ENCODE data around the gene BFSP2. TPM values are rescaled to one million over a fixed set of nuclear protein-coding genes. Genes with fewer than 3 reads are reported as not detected.

The BFSP2 gene
- total RNA-seq, 1 donor from 2014 or later, result not detected

DNA sequence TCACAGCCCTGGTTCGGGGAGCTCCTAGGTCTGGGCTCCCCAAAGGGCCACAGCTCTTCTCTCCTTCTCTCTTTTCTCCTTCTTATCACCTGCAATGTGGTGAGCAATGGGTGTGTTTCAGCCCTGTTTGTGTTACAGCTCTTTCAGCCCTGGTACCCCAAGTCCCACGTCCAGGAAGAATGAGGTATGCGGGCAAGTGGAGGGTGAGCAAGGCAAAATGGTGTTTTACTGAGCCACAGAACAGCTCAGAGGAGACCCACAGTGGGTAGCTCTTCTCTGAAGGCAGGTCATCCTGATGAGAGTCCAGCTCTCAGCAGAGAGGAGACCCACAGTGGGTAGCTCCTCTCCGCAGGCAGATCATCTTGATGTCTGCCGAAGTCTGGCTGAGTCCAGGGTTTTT, 86.8 kb downstream of the BFSP2 start:
- H3K4me3 Mint-ChIP-seq (ENCODE audit: unreplicated experiment), result peak overlapping the region; percentile 59
- no peak overlapping the region for H3K27ac Mint-ChIP-seq (ENCODE audit: unreplicated experiment)
- H3K9me3 Mint-ChIP-seq (ENCODE audit: unreplicated experiment), result no peaks in the 10 kb centered on the region
- TF ChIP-seq, protein P1, sequence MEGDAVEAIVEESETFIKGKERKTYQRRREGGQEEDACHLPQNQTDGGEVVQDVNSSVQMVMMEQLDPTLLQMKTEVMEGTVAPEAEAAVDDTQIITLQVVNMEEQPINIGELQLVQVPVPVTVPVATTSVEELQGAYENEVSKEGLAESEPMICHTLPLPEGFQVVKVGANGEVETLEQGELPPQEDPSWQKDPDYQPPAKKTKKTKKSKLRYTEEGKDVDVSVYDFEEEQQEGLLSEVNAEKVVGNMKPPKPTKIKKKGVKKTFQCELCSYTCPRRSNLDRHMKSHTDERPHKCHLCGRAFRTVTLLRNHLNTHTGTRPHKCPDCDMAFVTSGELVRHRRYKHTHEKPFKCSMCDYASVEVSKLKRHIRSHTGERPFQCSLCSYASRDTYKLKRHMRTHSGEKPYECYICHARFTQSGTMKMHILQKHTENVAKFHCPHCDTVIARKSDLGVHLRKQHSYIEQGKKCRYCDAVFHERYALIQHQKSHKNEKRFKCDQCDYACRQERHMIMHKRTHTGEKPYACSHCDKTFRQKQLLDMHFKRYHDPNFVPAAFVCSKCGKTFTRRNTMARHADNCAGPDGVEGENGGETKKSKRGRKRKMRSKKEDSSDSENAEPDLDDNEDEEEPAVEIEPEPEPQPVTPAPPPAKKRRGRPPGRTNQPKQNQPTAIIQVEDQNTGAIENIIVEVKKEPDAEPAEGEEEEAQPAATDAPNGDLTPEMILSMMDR (IDR thresholded peaks at IDR 0.05; ENCODE audit: unreplicated experiment), result no peak
- peaks cover 8% of the 10 kb centered on the region for H3K36me3 Mint-ChIP-seq (ENCODE audit: low read depth, unreplicated experiment)
- H3K27me3 Mint-ChIP-seq (ENCODE audit: unreplicated experiment), result no peaks in the 10 kb centered on the region
- H3K4me1 Mint-ChIP-seq (ENCODE audit: unreplicated experiment), result no peaks in the 10 kb centered on the region
- no peak for DNase-seq (ENCODE audit: low spot score)

DNA sequence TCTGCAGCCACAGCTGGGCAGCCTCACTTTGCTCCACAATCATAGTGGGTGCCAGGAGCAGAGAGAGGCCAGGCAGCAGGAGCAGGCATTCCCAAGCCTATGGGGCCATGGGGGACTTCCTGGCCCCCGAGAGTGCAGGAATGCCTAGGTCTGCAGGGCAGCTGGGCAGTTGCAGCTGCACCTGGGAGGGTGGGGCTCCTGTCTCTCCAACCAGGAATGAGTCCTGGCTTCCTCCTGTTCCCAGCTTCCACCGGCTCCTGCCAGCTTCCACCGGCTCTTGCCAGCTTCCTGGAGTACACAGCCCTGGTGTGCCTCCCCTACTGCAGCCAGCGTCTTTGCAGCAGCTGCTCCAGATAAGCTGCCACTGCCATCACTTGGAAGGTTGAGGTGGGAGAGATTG, 87.3 kb downstream of the BFSP2 start:
- Mint-ChIP-seq H3K27ac (ENCODE audit: unreplicated experiment) (no peak overlapping the region), H3K4me1 (ENCODE audit: unreplicated experiment) (no peaks in the 10 kb centered on the region), H3K4me3 (ENCODE audit: unreplicated experiment) (no peak overlapping the region), H3K9me3 (ENCODE audit: unreplicated experiment) (no peaks in the 10 kb centered on the region), H3K27me3 (ENCODE audit: unreplicated experiment) (peaks cover 3% of the 10 kb centered on the region), H3K36me3 (ENCODE audit: low read depth, unreplicated experiment) (peaks cover 8% of the 10 kb centered on the region)
- TF ChIP-seq, protein P1 (IDR thresholded peaks at IDR 0.05; ENCODE audit: unreplicated experiment), result no peak
- no peak for DNase-seq (ENCODE audit: low spot score)

DNA sequence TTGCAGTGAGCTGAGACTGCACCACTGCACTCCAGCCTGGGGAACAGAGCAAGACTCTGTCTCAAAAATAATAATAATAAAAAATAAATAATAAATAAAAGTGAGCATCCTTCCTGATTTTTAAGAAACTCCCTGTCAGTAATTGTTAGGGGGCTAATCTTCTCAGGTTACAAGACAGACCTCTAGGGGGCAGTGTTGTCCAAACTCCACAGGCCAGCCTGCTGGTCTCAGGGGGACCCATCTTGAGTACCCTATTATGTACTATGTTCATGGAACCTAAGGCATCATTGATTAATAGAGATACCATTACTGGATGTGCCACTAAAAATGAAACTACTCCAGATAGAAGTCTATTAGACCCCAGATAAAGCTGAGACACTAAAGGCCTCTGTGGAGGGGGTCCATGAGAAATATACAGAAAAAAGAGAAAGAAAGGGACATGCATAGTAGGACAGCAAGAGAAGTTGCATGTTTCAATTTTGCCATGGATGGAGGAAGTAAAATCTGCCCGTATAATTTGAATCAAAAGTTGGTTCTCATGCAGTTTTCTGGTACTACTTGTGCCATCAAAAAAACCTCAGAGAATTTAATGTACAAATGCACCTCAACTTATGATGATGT, 88.2 kb downstream of the BFSP2 start:
- no peak overlapping the region for H3K27ac Mint-ChIP-seq (ENCODE audit: unreplicated experiment)
- no peaks in the 10 kb centered on the region for H3K9me3 Mint-ChIP-seq (ENCODE audit: unreplicated experiment)
- peaks cover 2% of the 10 kb centered on the region for H3K4me1 Mint-ChIP-seq (ENCODE audit: unreplicated experiment)
- no peak overlapping the region for H3K4me3 Mint-ChIP-seq (ENCODE audit: unreplicated experiment)
- TF ChIP-seq, protein P1 (IDR thresholded peaks at IDR 0.05; ENCODE audit: unreplicated experiment), result peak; percentile 49
- peaks cover 3% of the 10 kb centered on the region for H3K27me3 Mint-ChIP-seq (ENCODE audit: unreplicated experiment)
- peaks cover 8% of the 10 kb centered on the region for H3K36me3 Mint-ChIP-seq (ENCODE audit: low read depth, unreplicated experiment)
- DNase-seq (ENCODE audit: low spot score), result no peak

DNA sequence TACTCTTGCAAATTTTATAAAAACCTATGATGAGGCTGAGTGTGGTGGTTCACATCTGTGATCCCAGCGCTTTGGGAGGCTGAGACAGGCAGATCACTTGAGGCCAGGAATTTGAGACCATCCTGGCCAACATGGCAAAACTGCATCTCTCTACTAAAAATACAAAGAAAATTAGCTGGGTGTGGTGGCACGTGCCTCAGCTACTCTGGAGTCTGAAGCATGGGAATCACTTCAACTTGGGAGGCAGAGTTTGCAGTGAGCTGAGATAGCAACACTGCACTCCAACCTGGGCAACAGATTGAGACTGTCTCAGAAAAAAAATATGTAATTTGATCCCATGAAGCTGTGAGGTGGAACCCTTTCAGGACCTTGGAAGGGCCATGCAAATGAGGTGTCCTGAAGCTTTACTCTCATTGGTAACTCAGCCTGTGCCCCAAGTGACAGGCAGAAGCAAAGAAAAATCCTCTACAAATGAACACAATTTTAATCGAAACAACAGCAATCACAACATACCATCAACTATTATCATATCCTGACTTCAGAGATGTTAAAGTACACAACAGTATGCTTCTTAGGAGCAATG, 89.0 kb downstream of the BFSP2 start:
- Mint-ChIP-seq H3K27me3 (ENCODE audit: unreplicated experiment) (peaks cover 3% of the 10 kb centered on the region), H3K4me3 (ENCODE audit: unreplicated experiment) (no peak overlapping the region), H3K36me3 (ENCODE audit: low read depth, unreplicated experiment) (peaks cover 8% of the 10 kb centered on the region), H3K4me1 (ENCODE audit: unreplicated experiment) (peaks cover 3% of the 10 kb centered on the region), H3K9me3 (ENCODE audit: unreplicated experiment) (no peaks in the 10 kb centered on the region), H3K27ac (ENCODE audit: unreplicated experiment) (no peak overlapping the region)
- TF ChIP-seq, protein P1 (IDR thresholded peaks at IDR 0.05; ENCODE audit: unreplicated experiment), result no peak
- DNase-seq (ENCODE audit: low spot score), result no peak

DNA sequence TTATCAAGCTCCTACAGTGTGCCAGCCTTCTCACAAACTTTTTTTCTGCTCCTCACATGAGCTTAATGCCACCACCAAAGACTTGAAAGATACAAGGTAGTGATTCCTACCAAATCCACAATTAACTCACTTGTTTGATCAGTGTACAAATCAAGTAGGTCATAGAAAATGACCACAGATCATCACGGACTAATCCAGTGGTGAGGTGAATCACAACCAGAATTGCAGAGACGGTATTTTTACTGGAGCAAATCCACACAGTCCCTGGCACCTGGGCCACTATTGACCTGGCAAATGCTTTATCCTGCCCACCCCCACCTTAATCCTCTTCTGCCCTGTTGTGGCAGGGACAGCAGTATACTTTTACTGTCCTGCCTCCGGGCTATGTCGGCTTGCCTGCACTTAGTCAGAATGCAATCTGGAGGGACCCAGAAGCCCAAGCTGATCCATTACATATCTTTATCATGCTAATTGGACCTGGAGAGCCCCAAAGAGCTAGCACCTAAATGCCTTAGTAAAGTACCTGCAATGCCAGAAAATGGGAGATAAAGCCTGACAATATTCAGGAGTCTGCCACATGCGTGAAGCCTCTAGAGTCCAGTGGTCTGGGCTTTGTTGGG, 89.7 kb downstream of the BFSP2 start:
- no peak for DNase-seq (ENCODE audit: low spot score)
- Mint-ChIP-seq H3K9me3 (ENCODE audit: unreplicated experiment) (no peaks in the 10 kb centered on the region), H3K27ac (ENCODE audit: unreplicated experiment) (no peak overlapping the region), H3K27me3 (ENCODE audit: unreplicated experiment) (peaks cover 3% of the 10 kb centered on the region), H3K4me1 (ENCODE audit: unreplicated experiment) (peaks cover 3% of the 10 kb centered on the region), H3K36me3 (ENCODE audit: low read depth, unreplicated experiment) (peaks cover 8% of the 10 kb centered on the region), H3K4me3 (ENCODE audit: unreplicated experiment) (no peak overlapping the region)
- TF ChIP-seq, protein P1 (IDR thresholded peaks at IDR 0.05; ENCODE audit: unreplicated experiment), result no peak
